ENCODE data around the gene CNTNAP5.

The CNTNAP5 gene

GRCh38 chr2:124816007-124816406 is 790.9 kb downstream of the CNTNAP5 start:
- no peak for DNase-seq (ENCODE audit: low spot score)

DNA sequence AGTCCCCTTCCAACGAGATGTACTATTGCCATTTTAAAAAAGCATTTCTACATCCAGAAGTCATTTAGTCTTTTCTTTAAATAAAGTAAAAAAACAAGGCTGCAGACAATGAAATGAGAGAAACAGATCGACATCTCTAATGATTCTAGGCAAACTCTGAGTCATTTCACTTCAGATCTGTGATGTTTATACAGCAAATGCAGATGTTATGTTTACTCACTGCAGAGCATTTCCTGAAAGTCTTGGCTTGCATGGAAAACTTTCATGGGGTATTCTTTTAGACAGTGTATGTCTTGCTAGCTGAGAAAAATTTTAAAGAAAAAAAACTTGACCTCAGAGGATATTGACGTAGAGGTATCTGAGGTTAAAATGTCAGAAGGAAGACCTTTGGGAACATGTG is 797.4 kb downstream of the CNTNAP5 start:
- no peak for DNase-seq (ENCODE audit: low spot score)

GRCh38 chr2:124824441-124824840 is 799.4 kb downstream of the CNTNAP5 start:
- no peak for DNase-seq (ENCODE audit: low spot score)

DNA sequence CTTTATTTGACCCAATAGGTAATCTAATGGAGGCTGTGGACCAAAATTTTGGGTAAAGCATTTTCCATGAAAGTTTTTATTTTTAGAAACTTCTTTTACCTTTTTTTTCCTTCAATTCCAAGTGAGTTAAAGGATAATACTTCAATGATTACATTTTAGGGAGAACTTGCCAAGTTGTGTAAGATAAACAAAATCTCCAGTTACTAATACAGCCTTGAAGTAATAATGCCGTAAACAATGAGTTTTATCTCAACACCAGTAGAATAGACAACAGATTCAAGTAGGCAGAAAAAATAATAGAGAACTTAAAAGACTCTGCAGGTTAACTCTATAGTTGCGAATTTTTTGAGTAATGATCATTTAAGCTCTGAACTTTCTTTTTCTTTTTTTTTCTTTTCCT is 807.4 kb downstream of the CNTNAP5 start:
- DNase-seq (ENCODE audit: low spot score), result no peak

- DNase-seq (ENCODE audit: low spot score), result no peak
Measured at GRCh38 chr2:124834331-124834730, 809.2 kb downstream of the CNTNAP5 start.

DNA sequence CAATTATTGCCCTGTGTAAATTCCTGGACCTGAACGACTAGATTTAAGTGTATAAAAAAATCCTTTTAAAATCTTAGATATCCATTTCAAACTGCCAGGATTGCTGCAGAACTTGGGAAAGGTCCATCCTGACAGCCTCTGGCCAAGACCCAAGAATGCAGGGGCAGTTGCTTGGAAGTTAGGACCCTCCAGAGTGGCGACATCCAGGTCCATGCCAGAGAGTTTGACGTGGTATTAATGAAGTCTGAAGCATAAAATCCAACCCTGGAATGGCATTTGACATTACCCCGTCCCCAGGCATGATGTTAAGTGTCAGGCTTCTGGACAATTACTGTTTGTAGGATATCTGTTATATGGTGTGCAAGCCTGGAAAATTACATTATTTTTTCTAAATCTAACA is 810.2 kb downstream of the CNTNAP5 start:
- no peak for DNase-seq (ENCODE audit: low spot score)

DNA sequence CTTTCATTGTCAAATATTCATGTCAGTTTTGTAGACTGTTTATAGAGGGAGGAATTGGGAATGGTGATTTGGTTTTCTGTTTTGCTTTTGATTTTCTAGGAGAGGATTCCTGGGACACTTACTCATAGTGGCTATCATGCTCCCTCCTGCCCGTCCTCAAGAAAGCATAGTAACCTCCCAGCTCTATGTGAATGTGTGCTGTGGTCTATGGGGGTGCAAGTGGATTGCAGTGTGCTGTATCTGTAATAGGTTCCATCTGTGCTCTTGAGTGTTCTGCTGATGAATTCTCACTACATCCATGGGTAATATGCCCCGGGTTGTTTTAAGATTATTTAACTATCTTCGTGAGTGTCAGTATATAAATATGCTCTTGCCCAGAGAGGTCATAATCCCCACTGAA is 811.3 kb downstream of the CNTNAP5 start:
- DNase-seq (ENCODE audit: low spot score), result no peak

GRCh38 chr2:124837496-124837895 is 812.4 kb downstream of the CNTNAP5 start:
- no peak for DNase-seq (ENCODE audit: low spot score)

DNA sequence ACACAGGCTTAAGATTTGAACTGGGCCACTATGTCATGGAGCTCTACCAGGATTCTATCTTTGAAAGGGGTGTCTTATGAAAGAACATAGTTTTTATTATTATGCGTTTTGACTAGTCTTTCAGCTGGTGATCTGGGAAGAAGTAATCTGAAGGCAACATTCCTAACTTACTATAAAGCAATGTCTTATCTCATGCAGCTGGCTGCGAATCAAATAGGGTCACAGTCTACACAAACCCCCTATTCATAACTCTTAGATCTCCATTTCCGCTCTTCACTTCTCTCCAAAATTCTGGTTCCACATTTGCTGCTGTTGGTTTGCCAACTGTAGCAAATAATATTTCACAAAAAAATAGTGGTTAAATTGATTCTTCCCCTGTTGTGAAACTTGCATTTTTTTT is 813.3 kb downstream of the CNTNAP5 start:
- DNase-seq (ENCODE audit: low spot score), result no peak

- DNase-seq (ENCODE audit: low spot score), result no peak
Measured at GRCh38 chr2:124867247-124867646, 842.2 kb downstream of the CNTNAP5 start.

GRCh38 chr2:124874219-124874618 is 849.1 kb downstream of the CNTNAP5 start:
- DNase-seq (ENCODE audit: low spot score), result no peak

- no peak for DNase-seq (ENCODE audit: low spot score)
Measured at GRCh38 chr2:124874676-124875075, 849.6 kb downstream of the CNTNAP5 start.

DNA sequence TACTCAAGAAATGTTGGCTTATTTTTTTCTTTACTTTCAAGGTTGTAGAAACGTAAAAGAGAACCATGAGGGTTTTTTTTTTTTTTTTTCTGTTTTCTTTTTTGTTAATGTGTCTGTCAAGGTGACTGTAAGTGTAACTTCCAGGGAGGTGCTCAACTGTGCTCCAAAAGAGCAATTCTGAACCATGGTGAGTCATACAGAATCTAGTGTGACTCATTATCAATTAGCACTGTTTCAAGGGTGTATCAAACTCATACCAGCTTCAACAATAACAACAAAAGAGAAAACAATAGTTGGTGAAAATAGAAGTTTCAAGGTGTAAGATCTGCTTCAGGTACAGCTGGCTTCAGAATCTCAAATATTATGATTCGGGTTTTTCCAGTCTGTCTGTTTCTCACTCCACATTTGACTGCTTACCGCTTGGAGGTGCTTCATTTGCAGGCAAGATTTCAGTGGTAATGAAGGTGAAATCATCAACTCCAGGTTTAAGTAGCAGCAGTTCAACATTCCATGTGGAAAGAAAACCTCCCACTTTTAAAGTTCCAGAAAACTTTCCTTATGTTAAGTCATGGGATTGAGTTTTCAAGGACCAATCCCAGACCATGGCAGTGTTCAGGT is 850.6 kb downstream of the CNTNAP5 start:
- no peak for DNase-seq (ENCODE audit: low spot score)

GRCh38 chr2:124877141-124877577 is 852.1 kb downstream of the CNTNAP5 start:
- no peak for DNase-seq (ENCODE audit: low spot score)

GRCh38 chr2:124879640-124880039 is 854.6 kb downstream of the CNTNAP5 start:
- no peak for DNase-seq (ENCODE audit: low spot score)

GRCh38 chr2:124880995-124881394 is 855.9 kb downstream of the CNTNAP5 start:
- DNase-seq (ENCODE audit: low spot score), result no peak

DNA sequence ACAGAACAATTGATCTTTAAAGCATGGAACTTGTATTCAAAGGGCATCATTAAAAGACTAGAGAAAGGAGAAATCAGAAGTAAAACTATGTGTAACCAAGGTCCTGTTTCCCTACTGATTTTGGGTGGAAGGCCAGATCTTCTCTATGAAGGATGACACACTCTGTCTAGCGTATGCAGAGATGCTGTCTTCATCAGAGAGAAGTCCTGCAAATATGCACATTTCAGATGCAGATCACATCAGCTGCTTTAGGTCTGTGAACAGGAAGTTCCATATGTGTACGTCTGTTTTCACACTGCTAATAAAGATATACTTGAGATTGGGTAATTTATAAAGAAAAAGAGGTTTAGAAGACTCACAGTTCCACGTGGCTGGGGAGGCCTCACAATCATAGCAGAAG is 857.3 kb downstream of the CNTNAP5 start:
- DNase-seq (ENCODE audit: low spot score), result no peak

- no peak for DNase-seq (ENCODE audit: low spot score)
Measured at GRCh38 chr2:124883595-124883994, 858.5 kb downstream of the CNTNAP5 start.

- DNase-seq (ENCODE audit: low spot score), result no peak
Measured at GRCh38 chr2:124884315-124884714, 859.2 kb downstream of the CNTNAP5 start.

- no peak for DNase-seq (ENCODE audit: low spot score)
Measured at GRCh38 chr2:124886216-124886615, 861.1 kb downstream of the CNTNAP5 start.

DNA sequence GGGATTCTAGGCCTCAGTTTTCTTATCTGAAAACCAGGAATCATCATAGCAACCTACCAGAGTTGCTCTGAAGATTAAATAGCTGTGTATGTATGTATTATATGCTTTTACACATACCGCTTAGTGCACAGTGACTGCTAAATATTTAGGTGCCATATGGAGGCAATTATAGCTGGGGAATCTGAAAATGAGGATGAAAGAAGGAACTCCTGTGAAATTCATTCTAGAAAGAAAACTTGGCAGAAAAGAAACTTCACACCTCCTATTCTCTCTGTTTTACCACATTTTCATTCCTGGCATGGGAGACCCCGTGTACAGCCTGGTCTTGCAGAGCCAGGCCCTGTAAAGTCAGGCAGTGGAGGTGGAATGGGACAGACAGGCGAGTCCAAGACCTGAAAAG is 862.4 kb downstream of the CNTNAP5 start:
- DNase-seq (ENCODE audit: low spot score), result no peak

- no peak for DNase-seq (ENCODE audit: low spot score)
Measured at GRCh38 chr2:124888431-124888830, 863.3 kb downstream of the CNTNAP5 start.

DNA sequence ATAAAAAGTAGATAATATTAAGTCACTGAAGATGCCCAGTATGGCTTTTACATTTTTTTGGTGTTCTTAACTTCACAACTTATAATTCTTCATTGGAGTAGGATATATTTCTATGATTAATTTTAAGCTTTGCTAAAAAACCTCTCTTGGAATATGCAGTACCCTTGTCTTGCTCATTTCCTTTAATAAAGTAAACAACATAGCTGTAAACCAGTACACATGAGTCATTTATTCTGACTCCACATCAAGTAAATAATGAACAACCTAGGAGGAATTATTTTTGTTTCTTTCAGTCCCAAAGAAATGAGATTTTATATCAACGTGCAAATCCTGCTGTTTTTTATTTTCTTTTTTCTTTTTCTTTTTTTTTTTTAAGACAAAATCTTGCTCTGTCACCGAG is 869.1 kb downstream of the CNTNAP5 start:
- no peak for DNase-seq (ENCODE audit: low spot score)

DNA sequence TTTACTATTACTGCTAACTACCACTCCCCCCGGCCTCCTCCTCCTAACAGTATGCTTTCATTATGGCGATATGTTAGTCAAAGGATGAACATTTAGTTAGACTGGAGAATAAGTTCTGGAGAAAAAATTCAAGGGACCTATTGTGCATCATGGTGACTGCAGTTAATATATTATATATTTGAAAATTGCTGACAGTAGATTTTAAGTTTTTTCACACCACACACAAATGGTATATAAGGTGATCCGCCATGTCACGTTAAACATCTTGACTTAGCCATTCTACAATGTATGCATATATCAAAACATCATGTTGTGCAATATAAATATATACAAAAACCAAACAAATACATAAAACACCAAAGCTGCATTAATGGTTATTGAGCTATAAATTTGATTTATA is 873.7 kb downstream of the CNTNAP5 start:
- DNase-seq (ENCODE audit: low spot score), result no peak

- DNase-seq (ENCODE audit: low spot score), result no peak
Measured at GRCh38 chr2:124908411-124908810, 883.3 kb downstream of the CNTNAP5 start.
